PC-3 (cell line): ENCODE data around the gene JPH3. TPM values are rescaled to one million over a fixed set of nuclear protein-coding genes. Genes with fewer than 3 reads are reported as not detected.

Experiments
- ATAC-seq: fragments of 200-7000 bp; cut with Tn5 transposase; 2 replicates; pipeline ENCODE4 v1.9.1; 2020; ENCODE audit warnings: mild to moderate bottlenecking, moderate library complexity
- BruUV-seq: library from RNA; stranded (reverse); fragments of 400-500 nt; replicated peaks from 2 replicates; lab custom pipeline; 2021; lab: Mats Ljungman, UMichigan
- CTCF ChIA-PET: fragments of 300-600 bp; sonication (Branson Sonifier 250); formaldehyde crosslinking; loops from one replicate; lab custom pipeline; 2022; ENCODE audit warnings: antibody characterized with exemption; lab: Charles Lee
- POLR2A ChIA-PET: fragments of 300-600 bp; sonication (Branson Sonifier 250); formaldehyde crosslinking; loops from one replicate; lab custom pipeline; 2022; ENCODE audit warnings: antibody characterized with exemption; ENCODE audit not compliant: unreplicated experiment; lab: Charles Lee
- DNase-seq: peaks from one replicate; pipeline ENCODE4 v3.0.0-alpha.2; 2015
- H2AFZ ChIP-seq: fragments of 300-600 bp; sonication (generic); 2 replicates; pipeline ENCODE4 v1.6.0; 2016; ENCODE audit warnings: antibody characterized with exemption, low read length
- H3F3A ChIP-seq: fragments of 300-600 bp; sonication (generic); one replicate; pipeline ENCODE4 v1.6.0; 2017; ENCODE audit warnings: antibody characterized with exemption, low read length, control low read depth, mild to moderate bottlenecking; ENCODE audit not compliant: unreplicated experiment
- H3K27ac ChIP-seq: fragments of 300-600 bp; sonication (generic); 2 replicates; pipeline ENCODE4 v1.5.1; 2016; ENCODE audit warnings: mild to moderate bottlenecking, low read length
- H3K27me3 ChIP-seq: fragments of 300-600 bp; sonication (generic); 2 replicates; pipeline ENCODE4 v1.6.1; 2016; ENCODE audit warnings: low read length, mixed read lengths
- H3K36me3 ChIP-seq: fragments of 300-600 bp; sonication (generic); 2 replicates; pipeline ENCODE4 v1.6.1; 2016; ENCODE audit warnings: low read depth, mixed run types, low read length, mixed read lengths
- H3K4me1 ChIP-seq: fragments of 300-600 bp; sonication (generic); 2 replicates; pipeline ENCODE4 v1.5.1; 2016; ENCODE audit warnings: low read length; ENCODE audit not compliant: insufficient read depth
- H3K4me2 ChIP-seq: fragments of 300-600 bp; sonication (generic); 2 replicates; pipeline ENCODE4 v1.6.0; 2016; ENCODE audit warnings: low read length
- H3K4me3 ChIP-seq: fragments of 300-600 bp; sonication (generic); 2 replicates; pipeline ENCODE4 v1.5.1; 2016; ENCODE audit warnings: mild to moderate bottlenecking, low read length, mixed read lengths
- H3K79me2 ChIP-seq: fragments of 300-600 bp; sonication (generic); 2 replicates; pipeline ENCODE4 v1.6.1; 2017; ENCODE audit warnings: low read length, mixed read lengths
- H3K9ac ChIP-seq: fragments of 300-600 bp; sonication (generic); 2 replicates; pipeline ENCODE4 v1.6.0; 2016; ENCODE audit warnings: mild to moderate bottlenecking, low read length
- H3K9me2 ChIP-seq: fragments of 300-600 bp; sonication (generic); replicated peaks from 2 replicates; pipeline ENCODE4 v1.6.1; 2016; ENCODE audit warnings: mixed run types, low read length, mixed read lengths
- H3K9me3 ChIP-seq: fragments of 300-600 bp; sonication (generic); 2 replicates; pipeline ENCODE4 v1.6.1; 2016; ENCODE audit warnings: low read length, mixed read lengths
- H4K20me1 ChIP-seq: fragments of 300-600 bp; sonication (generic); 2 replicates; pipeline ENCODE4 v1.6.1; 2016; ENCODE audit warnings: low read length, mixed read lengths
- CTCF ChIP-seq: fragments of 300-600 bp; sonication (generic); conservative IDR thresholded peaks from 2 replicates; pipeline ENCODE4 v1.5.1; 2017; ENCODE audit warnings: antibody characterized with exemption, low read depth, mild to moderate bottlenecking, low read length
- EZH2 ChIP-seq: fragments of 300-600 bp; sonication (generic); IDR thresholded peaks from one replicate; pipeline ENCODE4 v1.6.1; 2017; ENCODE audit warnings: antibody characterized with exemption, mild to moderate bottlenecking, low read length; ENCODE audit not compliant: unreplicated experiment
- EZH2phosphoT487 ChIP-seq: fragments of 300-600 bp; sonication (generic); IDR thresholded peaks from 2 replicates; pipeline ENCODE4 v1.6.1; 2018; ENCODE audit warnings: mild to moderate bottlenecking, antibody characterized with exemption, low read length, borderline replicate concordance
- intact Hi-C: fragments of 100-400 bp; cut with micrococcal nuclease; formaldehyde crosslinking; loops from 2 replicates; pipeline ENCODE4 v1.9.0; 2023
- total RNA-seq: library from RNA; depleted of rRNA; stranded (reverse); fragments of >200 nt; gene quantifications from 2 replicates; pipeline ENCODE4 v1.2.3, GENCODE V29; 2014

JPH3 gene
- total RNA-seq, 1 experiment from 2014 or later = not detected

GRCh38 chr16:87583453-87584131 is 18.7 kb upstream of the JPH3 start:
- CTCF ChIA-PET = no interaction called here
- intact Hi-C loops = no loop called here
- no peak for ATAC-seq

GRCh38 chr16:87584271-87584670 is 18.0 kb upstream of the JPH3 start:
- no peaks in the 10 kb centered on the region for H4K20me1 ChIP-seq
- TF ChIP-seq EZH2 (no peak), EZH2phosphoT487 (no peak), CTCF (no peak)
- no peaks in the 10 kb centered on the region for H3K9me2 ChIP-seq
- ChIA-PET POLR2A (no interaction called here), CTCF (no interaction called here)
- no peak overlapping the region for H3K9ac ChIP-seq
- ATAC-seq (no peak), DNase-seq (peak; percentile 7)
- no peaks in the 10 kb centered on the region for H3K27me3 ChIP-seq
- intact Hi-C loops = no loop called here
- BruUV-seq = no TSS peak
- no peak overlapping the region for H3K4me3 ChIP-seq
- no peaks in the 10 kb centered on the region for H3F3A ChIP-seq
- H3K79me2 ChIP-seq = no peaks in the 10 kb centered on the region
- H3K27ac ChIP-seq = no peak overlapping the region
- H3K36me3 ChIP-seq = no peaks in the 10 kb centered on the region
- H3K9me3 ChIP-seq = no peaks in the 10 kb centered on the region
- no peak overlapping the region for H3K4me2 ChIP-seq
- H2AFZ ChIP-seq = no peak overlapping the region
- H3K4me1 ChIP-seq = peaks cover 32% of the 10 kb centered on the region

More at GRCh38 chr16:87583453-87584131, 18.7 kb upstream of the JPH3 start:
- DNase-seq = no peak
- no peak overlapping the region for H3K4me3 ChIP-seq
- TF ChIP-seq CTCF (no peak), EZH2 (no peak), EZH2phosphoT487 (no peak)
- no peaks in the 10 kb centered on the region for H3K36me3 ChIP-seq
- POLR2A ChIA-PET = interaction anchor here (0.5 kb wide), 1 partner anchor 126 kb away, joined by 12 read pairs; no protein-coding TSS in a partner anchor
- peaks cover 32% of the 10 kb centered on the region for H3K4me1 ChIP-seq
- H3K27ac ChIP-seq = no peak overlapping the region
- no peaks in the 10 kb centered on the region for H3K27me3 ChIP-seq
- H3F3A ChIP-seq = no peaks in the 10 kb centered on the region
- no peaks in the 10 kb centered on the region for H3K79me2 ChIP-seq
- H3K9ac ChIP-seq = no peak overlapping the region
- H3K4me2 ChIP-seq = no peak overlapping the region
- H4K20me1 ChIP-seq = no peaks in the 10 kb centered on the region
- no peak overlapping the region for H2AFZ ChIP-seq
- no peaks in the 10 kb centered on the region for H3K9me2 ChIP-seq
- no TSS peak for BruUV-seq
- H3K9me3 ChIP-seq = no peaks in the 10 kb centered on the region

GRCh38 chr16:87584975-87585374 is 17.3 kb upstream of the JPH3 start:
- Histone ChIP-seq H2AFZ (no peak overlapping the region), H3K9ac (no peak overlapping the region), H3K9me2 (no peaks in the 10 kb centered on the region), H3K27ac (no peak overlapping the region), H3F3A (no peaks in the 10 kb centered on the region), H3K79me2 (no peaks in the 10 kb centered on the region), H3K27me3 (peaks cover 2% of the 10 kb centered on the region; the same call in 1 of the 2 replicates), H3K9me3 (no peaks in the 10 kb centered on the region), H4K20me1 (no peaks in the 10 kb centered on the region), H3K4me3 (no peak overlapping the region), H3K4me1 (peaks cover 32% of the 10 kb centered on the region), H3K36me3 (no peaks in the 10 kb centered on the region), H3K4me2 (no peak overlapping the region)
- no peak for TF ChIP-seq CTCF
- no peak for TF ChIP-seq EZH2
- TF ChIP-seq EZH2phosphoT487 = no peak
- ATAC-seq (no peak), DNase-seq (no peak)
- intact Hi-C loops = no loop called here
- CTCF ChIA-PET = no interaction called here
- no TSS peak for BruUV-seq
- POLR2A ChIA-PET = no interaction called here
